ENCODE results near the gene ITPA. TPM values are rescaled to one million over a fixed set of nuclear protein-coding genes. Genes with fewer than 3 reads are reported as not detected.

The ITPA gene
- total RNA-seq, 1 experiment from 2014 or later, result 77.3 TPM

DNA sequence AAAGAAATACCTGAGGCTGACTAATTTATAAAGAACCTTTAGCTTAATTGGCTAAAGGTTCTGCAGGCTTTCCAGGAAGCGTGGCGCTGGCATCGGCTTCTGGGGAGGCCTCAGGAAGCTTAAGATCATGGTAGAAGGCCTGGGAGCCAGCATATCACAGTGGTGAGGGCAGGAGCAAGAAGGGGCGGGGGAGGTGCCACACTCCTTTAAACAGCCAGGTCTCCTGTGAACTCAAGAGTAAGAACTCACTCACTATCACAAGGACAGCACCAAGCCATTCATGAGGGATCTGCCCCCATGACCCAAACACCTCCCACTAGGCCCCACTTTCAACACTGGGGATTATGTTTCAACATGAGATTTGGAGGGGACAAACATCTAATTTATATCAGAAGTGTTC lies 64.1 kb downstream of the ITPA start:
- BruUV-seq (replicated peaks), result no TSS peak
- no peaks in the 10 kb centered on the region for H3K79me2 ChIP-seq (ENCODE audit: insufficient read depth, low read length)
- CTCF ChIA-PET, result no interaction called here
- H2AFZ ChIP-seq (ENCODE audit: low read depth, low read length, poor library complexity, severe bottlenecking), result no peak overlapping the region
- no peak for TF ChIP-seq TCF7L2 (IDR thresholded peaks at IDR 0.05; ENCODE audit: borderline replicate concordance, extremely low read depth, insufficient read depth, insufficient read length)
- no peak for TF ChIP-seq ZFX (IDR thresholded peaks at IDR 0.05)
- TF ChIP-seq SP1 (IDR thresholded peaks at IDR 0.05; ENCODE audit: low read depth), result no peak
- TF ChIP-seq FOSL1 (IDR thresholded peaks at IDR 0.05; ENCODE audit: low read depth), result no peak
- no peak for TF ChIP-seq JUND (IDR thresholded peaks at IDR 0.05)
- TF ChIP-seq EZH2 (IDR thresholded peaks at IDR 0.05), result no peak
- H3K4me3 ChIP-seq (replicated peaks in 1 of 2; ENCODE audit: low read depth in 1 of 2, low read length in 2 of 2), result no peak overlapping the region
- H3K36me3 ChIP-seq (ENCODE audit: control insufficient read depth in 1 of 2, insufficient read depth in 2 of 2, low read length in 2 of 2), result no peaks in the 10 kb centered on the region; a peak in 1 of 4 replicates
- no peaks in the 10 kb centered on the region for H3K9me3 ChIP-seq (ENCODE audit: control insufficient read depth in 1 of 2, insufficient read depth in 1 of 2, low read depth in 1 of 2, low read length in 2 of 2)
- POLR2A ChIA-PET, result no interaction called here
- no peak overlapping the region for H3K9ac ChIP-seq (ENCODE audit: low read length)
- H3K27me3 ChIP-seq (ENCODE audit: insufficient read depth, low read length), result no peaks in the 10 kb centered on the region
- H3K9me2 ChIP-seq (ENCODE audit: insufficient read depth), result no peaks in the 10 kb centered on the region
- no peaks in the 10 kb centered on the region for H4K20me1 ChIP-seq (ENCODE audit: insufficient read depth)
- H3K4me1 ChIP-seq (ENCODE audit: control insufficient read depth in 1 of 2, insufficient read depth in 2 of 2, low read length in 2 of 2), result no peaks in the 10 kb centered on the region
- DNase-seq (ENCODE audit: low read depth, low spot score) (no peak), ATAC-seq (no peak)
- RAD21 ChIA-PET (ENCODE audit: low non-redundant PET in 1 of 2, low total read pairs in 2 of 2, uncharacterized antibody in 2 of 2, unreplicated experiment in 2 of 2), result no interaction called here
- intact Hi-C loops (cut with micrococcal nuclease), result no loop called here
- no peak overlapping the region for H3K27ac ChIP-seq (ENCODE audit: low read depth, low read length)
- no peak overlapping the region for H3K4me2 ChIP-seq (ENCODE audit: low read length)

Other genes starting within 250 kb of the ITPA start
- 0.32 TPM for gene GNRH2, start 165.9 kb upstream of the ITPA start, total RNA-seq (2021; ENCODE audit: unreplicated experiment)
- 84.3 TPM for gene MRPS26, start 163.4 kb upstream of the ITPA start, total RNA-seq (2021; ENCODE audit: unreplicated experiment)
- gene OXT, start 137.9 kb upstream of the ITPA start, total RNA-seq (2021; ENCODE audit: unreplicated experiment), result not detected
- not detected for gene AVP, start 124.8 kb upstream of the ITPA start, total RNA-seq (2021; ENCODE audit: unreplicated experiment)
- 13.5 TPM for gene FASTKD5, start 49.6 kb upstream of the ITPA start, total RNA-seq (2021; ENCODE audit: unreplicated experiment)
- 7.4 TPM for gene UBOX5, start 49.6 kb upstream of the ITPA start, total RNA-seq (2021; ENCODE audit: unreplicated experiment)
- 5.2 TPM for gene LZTS3, start 35.9 kb upstream of the ITPA start, total RNA-seq (2021; ENCODE audit: unreplicated experiment)
- gene DDRGK1, start 4.8 kb upstream of the ITPA start, total RNA-seq (2021; ENCODE audit: unreplicated experiment), result 45.8 TPM
- gene SLC4A11, start 29.7 kb downstream of the ITPA start, total RNA-seq (2021; ENCODE audit: unreplicated experiment), result 22.7 TPM
- gene DNAAF9, start 198.2 kb downstream of the ITPA start, total RNA-seq (2021; ENCODE audit: unreplicated experiment), result 4.6 TPM

Data from HCT116 (cell line).